Esophagus muscularis mucosa (tissue), 4 donors: ENCODE results near the gene C4orf50.

ENCODE experiments used
- EP300 ChIP-seq: sonication (generic); formaldehyde crosslinking; IDR thresholded peaks from one replicate; pipeline ENCODE4 v1.6.1; 2017; ENCODE audit warnings: antibody characterized with exemption
- POLR2A ChIP-seq: fragments of 450-650 bp; IDR thresholded peaks from one replicate; pipeline ENCODE4 v1.6.1; 2017; ENCODE audit warnings: antibody characterized with exemption, moderate library complexity, mild to moderate bottlenecking, low read depth
- TF ChIP-seq, protein P1 (sequence below), 3 experiments: fragments of 200-600 bp in 2 of 3; fragments of 450-650 bp in 1 of 3; sonication (generic) in 2 of 3; IDR thresholded peaks; one replicate each; pipeline ENCODE4 v1.5.1; 2017 to 2019; ENCODE audit warnings: antibody characterized with exemption in 3 of 3, mild to moderate bottlenecking in 2 of 3, moderate library complexity in 1 of 3

DNA sequence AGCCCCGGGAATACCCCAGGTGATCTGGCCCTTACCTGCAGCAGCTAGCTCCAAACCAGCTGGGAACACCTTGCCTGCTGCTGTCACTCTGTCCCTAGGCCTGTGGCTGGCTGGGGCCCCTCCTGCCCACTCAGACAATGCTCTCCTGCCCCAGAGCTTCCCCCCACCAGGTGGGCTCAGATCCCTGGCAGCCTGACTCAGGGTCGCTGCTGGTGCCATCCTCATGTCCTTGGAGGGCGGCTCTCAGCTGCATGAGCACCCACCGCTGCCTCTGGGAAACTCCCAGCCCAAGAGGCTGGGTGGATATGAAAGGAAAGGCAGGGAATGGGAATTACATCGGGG, 15.8 kb downstream of the C4orf50 start:
- TF ChIP-seq, protein P1, sequence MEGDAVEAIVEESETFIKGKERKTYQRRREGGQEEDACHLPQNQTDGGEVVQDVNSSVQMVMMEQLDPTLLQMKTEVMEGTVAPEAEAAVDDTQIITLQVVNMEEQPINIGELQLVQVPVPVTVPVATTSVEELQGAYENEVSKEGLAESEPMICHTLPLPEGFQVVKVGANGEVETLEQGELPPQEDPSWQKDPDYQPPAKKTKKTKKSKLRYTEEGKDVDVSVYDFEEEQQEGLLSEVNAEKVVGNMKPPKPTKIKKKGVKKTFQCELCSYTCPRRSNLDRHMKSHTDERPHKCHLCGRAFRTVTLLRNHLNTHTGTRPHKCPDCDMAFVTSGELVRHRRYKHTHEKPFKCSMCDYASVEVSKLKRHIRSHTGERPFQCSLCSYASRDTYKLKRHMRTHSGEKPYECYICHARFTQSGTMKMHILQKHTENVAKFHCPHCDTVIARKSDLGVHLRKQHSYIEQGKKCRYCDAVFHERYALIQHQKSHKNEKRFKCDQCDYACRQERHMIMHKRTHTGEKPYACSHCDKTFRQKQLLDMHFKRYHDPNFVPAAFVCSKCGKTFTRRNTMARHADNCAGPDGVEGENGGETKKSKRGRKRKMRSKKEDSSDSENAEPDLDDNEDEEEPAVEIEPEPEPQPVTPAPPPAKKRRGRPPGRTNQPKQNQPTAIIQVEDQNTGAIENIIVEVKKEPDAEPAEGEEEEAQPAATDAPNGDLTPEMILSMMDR (IDR thresholded peaks at IDR 0.05) = no peak
- no peak for TF ChIP-seq EP300
- TF ChIP-seq POLR2A = no peak
